ENCODE data around the gene GPC6. TPM values are rescaled to one million over a fixed set of nuclear protein-coding genes. Genes with fewer than 3 reads are reported as not detected.

Gene GPC6
- total RNA-seq, 1 donor from 2014 or later: 18.7 TPM

- TF ChIP-seq CTCF (conservative IDR thresholded peaks at IDR 0.05; ENCODE audit: low read depth, low read length): no peak
- DNase-seq (ENCODE audit: low read depth): no peak
- no peak overlapping the region for H3K4me3 ChIP-seq (ENCODE audit: low read depth, low read length)
Observed at GRCh38 chr13:94309997-94310855, 1083.6 kb downstream of the GPC6 start.

- TF ChIP-seq CTCF (conservative IDR thresholded peaks at IDR 0.05; ENCODE audit: low read depth, low read length): no peak
- DNase-seq (ENCODE audit: low read depth): no peak
- no peak overlapping the region for H3K4me3 ChIP-seq (ENCODE audit: low read depth, low read length)
Observed at GRCh38 chr13:94311893-94312292, 1085.3 kb downstream of the GPC6 start.

GRCh38 chr13:94312511-94313216 is 1086.1 kb downstream of the GPC6 start:
- no peak overlapping the region for H3K4me3 ChIP-seq (ENCODE audit: low read depth, low read length)
- no peak for TF ChIP-seq CTCF (conservative IDR thresholded peaks at IDR 0.05; ENCODE audit: low read depth, low read length)
- no peak for DNase-seq (ENCODE audit: low read depth)

- TF ChIP-seq CTCF (conservative IDR thresholded peaks at IDR 0.05; ENCODE audit: low read depth, low read length): no peak
- no peak overlapping the region for H3K4me3 ChIP-seq (ENCODE audit: low read depth, low read length)
- DNase-seq (ENCODE audit: low read depth): no peak
Observed at GRCh38 chr13:94313321-94313910, 1086.8 kb downstream of the GPC6 start.

- no peak for DNase-seq (ENCODE audit: low read depth)
- TF ChIP-seq CTCF (conservative IDR thresholded peaks at IDR 0.05; ENCODE audit: low read depth, low read length): no peak
- H3K4me3 ChIP-seq (ENCODE audit: low read depth, low read length): no peak overlapping the region
Observed at GRCh38 chr13:94313926-94314325, 1087.3 kb downstream of the GPC6 start.

- DNase-seq (ENCODE audit: low read depth): no peak
- TF ChIP-seq CTCF (conservative IDR thresholded peaks at IDR 0.05; ENCODE audit: low read depth, low read length): no peak
- no peak overlapping the region for H3K4me3 ChIP-seq (ENCODE audit: low read depth, low read length)
Observed at GRCh38 chr13:94315188-94315587, 1088.6 kb downstream of the GPC6 start.

Data from epithelial cell of proximal tubule (primary cell).